ENCODE results near the gene FAF1.

DNA sequence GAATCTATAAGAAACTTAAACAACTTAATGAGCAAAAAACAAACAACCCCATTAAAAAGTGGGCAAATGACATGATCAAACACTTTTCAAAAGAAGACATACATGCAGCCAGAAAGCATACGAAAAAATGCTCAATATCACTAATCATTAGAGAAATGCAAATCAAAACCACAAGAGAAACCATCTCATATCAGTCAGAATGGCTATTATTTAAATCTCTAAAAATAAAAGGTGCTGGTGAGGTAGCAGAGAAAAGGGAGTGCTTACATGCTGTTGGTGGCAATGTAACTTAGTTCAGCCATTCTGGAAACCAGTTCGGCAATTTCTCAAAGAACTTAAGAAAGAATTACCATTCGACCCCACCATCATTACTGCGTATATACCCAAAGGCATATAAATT lies 147.7 kb downstream of the FAF1 start:
- no peak for TF ChIP-seq POLR2A (IDR thresholded peaks at IDR 0.05)
- TF ChIP-seq, protein P1, sequence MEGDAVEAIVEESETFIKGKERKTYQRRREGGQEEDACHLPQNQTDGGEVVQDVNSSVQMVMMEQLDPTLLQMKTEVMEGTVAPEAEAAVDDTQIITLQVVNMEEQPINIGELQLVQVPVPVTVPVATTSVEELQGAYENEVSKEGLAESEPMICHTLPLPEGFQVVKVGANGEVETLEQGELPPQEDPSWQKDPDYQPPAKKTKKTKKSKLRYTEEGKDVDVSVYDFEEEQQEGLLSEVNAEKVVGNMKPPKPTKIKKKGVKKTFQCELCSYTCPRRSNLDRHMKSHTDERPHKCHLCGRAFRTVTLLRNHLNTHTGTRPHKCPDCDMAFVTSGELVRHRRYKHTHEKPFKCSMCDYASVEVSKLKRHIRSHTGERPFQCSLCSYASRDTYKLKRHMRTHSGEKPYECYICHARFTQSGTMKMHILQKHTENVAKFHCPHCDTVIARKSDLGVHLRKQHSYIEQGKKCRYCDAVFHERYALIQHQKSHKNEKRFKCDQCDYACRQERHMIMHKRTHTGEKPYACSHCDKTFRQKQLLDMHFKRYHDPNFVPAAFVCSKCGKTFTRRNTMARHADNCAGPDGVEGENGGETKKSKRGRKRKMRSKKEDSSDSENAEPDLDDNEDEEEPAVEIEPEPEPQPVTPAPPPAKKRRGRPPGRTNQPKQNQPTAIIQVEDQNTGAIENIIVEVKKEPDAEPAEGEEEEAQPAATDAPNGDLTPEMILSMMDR (IDR thresholded peaks at IDR 0.05), result no peak
